SK-N-SH (cell line): ENCODE measurements around the gene AGL. TPM values are rescaled to one million over a fixed set of nuclear protein-coding genes. Genes with fewer than 3 reads are reported as not detected.
A peak's percentile ranks its signal among the peaks of the same experiment; 100 is the strongest.

ENCODE experiments used
- CTCF ChIA-PET: fragments of 300-600, 350-600 bp; formaldehyde crosslinking; extraction: SDS; loops from one replicate; lab custom pipeline; 2021; lab: Yijun Ruan, JAX
- POLR2A ChIA-PET: fragments of 350-600 bp; sonication (Branson Sonifier 250); formaldehyde crosslinking; extraction: SDS; loops from one replicate; lab custom pipeline; 2020; ENCODE audit warnings: antibody characterized with exemption, inconsistent platforms; lab: Yijun Ruan, JAX
- DNase-seq: peaks from one replicate; pipeline ENCODE4 v3.0.0; 2012
- H2AFZ ChIP-seq: fragments of 200-600 bp; sonication (generic); 2 replicates; pipeline ENCODE4 v1.8.1; 2016; ENCODE audit warnings: antibody characterized with exemption, mild to moderate bottlenecking, low read depth
- H3F3A ChIP-seq: fragments of 200-600 bp; sonication (generic); replicated peaks from 2 replicates; pipeline ENCODE3; 2016; ENCODE audit warnings: antibody characterized with exemption, mild to moderate bottlenecking; ENCODE audit not compliant: insufficient read depth
- H3K27ac ChIP-seq, 2 experiments: fragments of 200-500 bp in 1 of 2; fragments of 200-600 bp in 1 of 2; sonication (Bioruptor generic) in 1 of 2; sonication (generic), shearing (Covaris generic) in 1 of 2; 2 replicates each; pipeline versions ENCODE4 v1.5.1 to v1.6.1; 2014 to 2016; ENCODE audit warnings: low read depth in 2 of 2, inconsistent platforms in 1 of 2, low read length in 1 of 2, mild to moderate bottlenecking in 1 of 2, mixed read lengths in 1 of 2
- H3K27me3 ChIP-seq: fragments of 200-600 bp; sonication (generic), shearing (Covaris generic); 2 replicates; pipeline ENCODE4 v1.6.1; 2016; ENCODE audit warnings: mixed run types; ENCODE audit not compliant: insufficient read depth
- H3K36me3 ChIP-seq, 2 experiments: fragments of 200-500 bp in 1 of 2; fragments of 200-600 bp in 1 of 2; sonication (Bioruptor generic) in 1 of 2; sonication (generic) in 1 of 2; replicated peaks in 1 of 2; 2 replicates each; pipeline versions ENCODE3 to v1.5.1; 2014 to 2016; ENCODE audit warnings: low read length in 1 of 2, mild to moderate bottlenecking in 1 of 2; ENCODE audit not compliant: insufficient read depth in 2 of 2, control insufficient read depth in 1 of 2
- H3K4me1 ChIP-seq, 2 experiments: fragments of 200-500 bp in 1 of 2; fragments of 200-600 bp in 1 of 2; sonication (Bioruptor generic) in 1 of 2; sonication (generic), shearing (Covaris generic) in 1 of 2; 2 replicates each; pipeline versions ENCODE4 v1.5.1 to v1.6.1; 2014 to 2016; ENCODE audit warnings: low read depth in 1 of 2, low read length in 1 of 2, mixed run types in 1 of 2; ENCODE audit not compliant: insufficient read depth in 2 of 2, control insufficient read depth in 1 of 2
- H3K4me2 ChIP-seq: fragments of 200-600 bp; sonication (generic), shearing (Covaris generic); 2 replicates; pipeline ENCODE4 v1.6.1; 2017; ENCODE audit warnings: mixed run types
- H3K4me3 ChIP-seq, 2 experiments: fragments of 200-500 bp in 1 of 2; fragments of 200-600 bp in 1 of 2; sonication (Bioruptor generic) in 1 of 2; sonication (generic), shearing (Covaris generic) in 1 of 2; 2 replicates each; pipeline versions ENCODE4 v1.5.1 to v1.8.1; 2014 to 2016; ENCODE audit warnings: low read depth in 2 of 2, inconsistent platforms in 1 of 2, low read length in 1 of 2, mild to moderate bottlenecking in 1 of 2, mixed read lengths in 1 of 2, moderate library complexity in 1 of 2
- H3K79me2 ChIP-seq: fragments of 200-600 bp; sonication (generic); 2 replicates; pipeline ENCODE4 v1.8.1; 2017; ENCODE audit warnings: mild to moderate bottlenecking; ENCODE audit not compliant: insufficient read depth
- H3K9ac ChIP-seq: fragments of 200-600 bp; sonication (generic); 2 replicates; pipeline ENCODE4 v1.6.1; 2017; ENCODE audit warnings: mixed run types
- H3K9me2 ChIP-seq: fragments of 200-600 bp; sonication (generic); 2 replicates; pipeline ENCODE4 v1.6.1; 2017; ENCODE audit warnings: mixed run types
- H3K9me3 ChIP-seq: fragments of 200-600 bp; sonication (generic); 2 replicates; pipeline ENCODE4 v1.6.1; 2017; ENCODE audit warnings: mixed run types, mild to moderate bottlenecking, moderate library complexity
- H4K20me1 ChIP-seq: fragments of 200-600 bp; sonication (generic); 2 replicates; pipeline ENCODE4 v1.6.1; 2017; ENCODE audit warnings: mild to moderate bottlenecking, mixed run types; ENCODE audit not compliant: insufficient read depth
- CTCF ChIP-seq: fragments of 200-600 bp; sonication (generic); IDR thresholded peaks from 2 replicates; pipeline ENCODE4 v1.6.1; 2017; ENCODE audit warnings: antibody characterized with exemption, mild to moderate bottlenecking, moderate library complexity
- ELF1 ChIP-seq: IDR thresholded peaks from 2 replicates; pipeline ENCODE4 v1.4.0; 2012
- EP300 ChIP-seq, 2 experiments: IDR thresholded peaks; 2 replicates each; pipeline versions ENCODE4 v1.4.0 to v1.6.1; 2012; ENCODE audit warnings: borderline replicate concordance in 1 of 2, low read depth in 1 of 2, low read length in 1 of 2
- FOSL2 ChIP-seq: IDR thresholded peaks from 2 replicates; pipeline ENCODE4 v1.4.0; 2012; ENCODE audit warnings: low read depth, mild to moderate bottlenecking, moderate library complexity, borderline replicate concordance
- IRF3 ChIP-seq: fragments of 150-350 bp; IDR thresholded peaks from 2 replicates; pipeline ENCODE4 v1.6.1; 2016; ENCODE audit warnings: mild to moderate bottlenecking, low read depth, low read length
- JUND ChIP-seq: IDR thresholded peaks from 2 replicates; pipeline ENCODE4 v1.4.0; 2012
- MAX ChIP-seq: IDR thresholded peaks from 2 replicates; pipeline ENCODE4 v1.4.0; 2012; ENCODE audit warnings: low read depth
- NFIC ChIP-seq: IDR thresholded peaks from 2 replicates; pipeline ENCODE4 v1.4.0; 2012; ENCODE audit warnings: borderline replicate concordance
- PBX3 ChIP-seq: IDR thresholded peaks from 2 replicates; pipeline ENCODE4; 2012
- RAD21 ChIP-seq: IDR thresholded peaks from 2 replicates; pipeline ENCODE4 v1.6.1; 2012; ENCODE audit warnings: mild to moderate bottlenecking, low read length
- RCOR1 ChIP-seq: fragments of 150-350 bp; IDR thresholded peaks from 2 replicates; pipeline ENCODE4 v1.6.1; 2017; ENCODE audit warnings: antibody characterized with exemption, low read length
- RFX5 ChIP-seq: IDR thresholded peaks from 2 replicates; pipeline ENCODE4 v1.6.1; 2012; ENCODE audit warnings: mild to moderate bottlenecking, improper control_type of control experiment, low read length
- RXRA ChIP-seq: IDR thresholded peaks from 2 replicates; pipeline ENCODE4 v1.4.0; 2012; ENCODE audit warnings: low read depth, mild to moderate bottlenecking, borderline replicate concordance
- SIN3A ChIP-seq: IDR thresholded peaks from 2 replicates; pipeline ENCODE4 v1.6.1; 2012; ENCODE audit warnings: low read depth, mild to moderate bottlenecking, low read length, moderate library complexity, borderline replicate concordance
- SMC3 ChIP-seq: IDR thresholded peaks from 2 replicates; pipeline ENCODE4 v1.6.1; 2012; ENCODE audit warnings: low read depth, low read length, improper control_type of control experiment
- TCF12 ChIP-seq: IDR thresholded peaks from 2 replicates; pipeline ENCODE4 v1.4.0; 2012
- TEAD4 ChIP-seq: IDR thresholded peaks from 2 replicates; pipeline ENCODE4 v1.4.0; 2012; ENCODE audit warnings: mild to moderate bottlenecking, borderline replicate concordance; ENCODE audit not compliant: insufficient read depth
- USF1 ChIP-seq: IDR thresholded peaks from 2 replicates; pipeline ENCODE4 v1.4.0; 2012; ENCODE audit warnings: low read depth, borderline replicate concordance
- USF2 ChIP-seq: fragments of 150-350 bp; IDR thresholded peaks from 2 replicates; pipeline ENCODE4 v1.6.1; 2017; ENCODE audit warnings: antibody characterized with exemption, low read length, low read depth, borderline replicate concordance
- YY1 ChIP-seq: IDR thresholded peaks from 2 replicates; pipeline ENCODE4 v1.4.0; 2012; ENCODE audit warnings: low read depth, mild to moderate bottlenecking
- ZBTB33 ChIP-seq: IDR thresholded peaks from 2 replicates; pipeline ENCODE4 v1.4.0; 2012; ENCODE audit warnings: low read depth, borderline replicate concordance
- polyA plus RNA-seq, 3 experiments: library from polyadenylated mRNA; depleted of rRNA; stranded (reverse); fragments of >200 nt; gene quantifications; 2 replicates each; pipeline ENCODE4 v1.2.3, GENCODE V29; 2012

The AGL gene
- polyA plus RNA-seq, 1 of the 3 experiments (the other 2 are of a cell fraction): 1.5 TPM

- TF ChIP-seq CTCF (no peak), FOSL2 (no peak), ELF1 (no peak), TCF12 (no peak), PBX3 (no peak), SIN3A (no peak), NFIC (no peak), TEAD4 (no peak), MAX (no peak), USF1 (no peak), RXRA (no peak), USF2 (no peak)
- TF ChIP-seq, all 33 proteins: peak for 0
Measured at GRCh38 chr1:99886179-99886578, 36.0 kb downstream of the AGL start (continued).

GRCh38 chr1:99886841-99887240 is 36.7 kb downstream of the AGL start:
- DNase-seq: no peak
- TF ChIP-seq RFX5: no peak
- TF ChIP-seq EP300 (IDR thresholded peaks at IDR 0.05; ENCODE audit: borderline replicate concordance in 1 of 2, low read depth in 1 of 2, low read length in 1 of 2): no peak
- TF ChIP-seq JUND: no peak
- TF ChIP-seq TEAD4: no peak
- no peak for TF ChIP-seq YY1
- TF ChIP-seq RAD21: no peak
- no peak for TF ChIP-seq RCOR1
- no peak for TF ChIP-seq SMC3
- no peak for TF ChIP-seq ZBTB33
- TF ChIP-seq ELF1: no peak
- TF ChIP-seq USF1: no peak
- TF ChIP-seq IRF3: no peak
- no peak for TF ChIP-seq USF2
- TF ChIP-seq MAX: no peak

More at GRCh38 chr1:99886841-99887240, 36.7 kb downstream of the AGL start:
- H3K4me2 ChIP-seq: no peak overlapping the region
- no peaks in the 10 kb centered on the region; the same call in 1 of the 2 replicates for H3K9me2 ChIP-seq
- H4K20me1 ChIP-seq: no peaks in the 10 kb centered on the region
- peaks cover 8% of the 10 kb centered on the region for H3F3A ChIP-seq
- H3K4me3 ChIP-seq: no peak overlapping the region
- ChIA-PET CTCF (interaction anchor here (0.8 kb wide), 1 partner anchor 83 kb away, joined by 3 read pairs; no protein-coding TSS in a partner anchor), POLR2A (no interaction called here)
- peaks cover 44 to 79% of the 10 kb centered on the region in 2 experiments for H3K36me3 ChIP-seq
- no peaks in the 10 kb centered on the region for H3K79me2 ChIP-seq
- no peaks in the 10 kb centered on the region for H3K4me1 ChIP-seq
- H3K9ac ChIP-seq: no peak overlapping the region
- H3K27ac ChIP-seq: peak overlapping the region in 1 of 2 experiments; percentile 28; a peak in 1 of 4 replicates
- H3K9me3 ChIP-seq: no peaks in the 10 kb centered on the region
- H2AFZ ChIP-seq: no peak overlapping the region
- no peaks in the 10 kb centered on the region for H3K27me3 ChIP-seq
